Hepatocyte (in vitro differentiated cells): Measurements from ENCODE around the gene HYAL2. TPM values are rescaled to one million over a fixed set of nuclear protein-coding genes. Genes with fewer than 3 reads are reported as not detected.

Experiments
- DNase-seq: peaks from one replicate; pipeline ENCODE4 v3.0.0-alpha.2; 2016; ENCODE audit warnings: low spot score
- H2AFZ ChIP-seq: fragments of 200-600 bp; sonication (generic); 2 replicates; pipeline ENCODE4 v1.6.0; 2016; ENCODE audit warnings: antibody characterized with exemption, mild to moderate bottlenecking
- H3K27ac ChIP-seq: fragments of 200-600 bp; sonication (generic); 2 replicates; pipeline ENCODE4 v1.5.1; 2016; ENCODE audit warnings: mild to moderate bottlenecking
- H3K27me3 ChIP-seq: fragments of 200-600 bp; sonication (generic); 2 replicates; pipeline ENCODE4 v1.6.1; 2016
- H3K36me3 ChIP-seq: fragments of 200-600 bp; sonication (generic); replicated peaks from 2 replicates; pipeline ENCODE4 v1.5.1; 2016; ENCODE audit warnings: low read depth; ENCODE audit not compliant: insufficient read depth
- H3K4me1 ChIP-seq: fragments of 200-600 bp; sonication (generic); 2 replicates; pipeline ENCODE4 v1.5.1; 2016; ENCODE audit warnings: mild to moderate bottlenecking, moderate library complexity; ENCODE audit not compliant: insufficient read depth
- H3K4me2 ChIP-seq: fragments of 200-600 bp; sonication (generic); 2 replicates; pipeline ENCODE4 v1.6.0; 2016
- H3K4me3 ChIP-seq: fragments of 200-600 bp; sonication (generic); 2 replicates; pipeline ENCODE4 v1.5.1; 2016; ENCODE audit warnings: mild to moderate bottlenecking
- H3K79me2 ChIP-seq: fragments of 200-600 bp; sonication (generic); 2 replicates; pipeline ENCODE4 v1.6.0; 2017; ENCODE audit warnings: mild to moderate bottlenecking
- H3K9me2 ChIP-seq: fragments of 200-600 bp; sonication (generic); replicated peaks from 2 replicates; pipeline ENCODE4 v1.6.0; 2017; ENCODE audit warnings: mild to moderate bottlenecking; ENCODE audit not compliant: insufficient read depth
- H3K9me3 ChIP-seq: fragments of 200-600 bp; sonication (generic); 2 replicates; pipeline ENCODE4 v1.5.1; 2016; ENCODE audit warnings: low read depth, mild to moderate bottlenecking
- H4K20me1 ChIP-seq: fragments of 200-600 bp; sonication (generic); 2 replicates; pipeline ENCODE4 v1.6.0; 2016; ENCODE audit warnings: mild to moderate bottlenecking; ENCODE audit not compliant: insufficient read depth, poor library complexity, severe bottlenecking
- CTCF ChIP-seq: fragments of 200-600 bp; sonication (generic); IDR thresholded peaks from 2 replicates; pipeline ENCODE4 v1.5.1; 2016; ENCODE audit warnings: antibody characterized with exemption, mild to moderate bottlenecking; ENCODE audit not compliant: poor library complexity
- EZH2 ChIP-seq: fragments of 200-600 bp; sonication (generic); IDR thresholded peaks from 2 replicates; pipeline ENCODE4 v1.6.1; 2016; ENCODE audit warnings: antibody characterized with exemption, mild to moderate bottlenecking, borderline replicate concordance
- EZH2phosphoT487 ChIP-seq: fragments of 200-600 bp; sonication (generic); IDR thresholded peaks from one replicate; pipeline ENCODE4 v1.6.1; 2018; ENCODE audit warnings: antibody characterized with exemption, mild to moderate bottlenecking, low read depth, moderate library complexity; ENCODE audit not compliant: unreplicated experiment, severe bottlenecking
- WGBS: methylation state at CpG from one replicate; pipeline ENCODE4 v1.1.6; 2016; ENCODE audit warnings: low lambda C conversion rate; ENCODE audit errors: missing lambda C conversion rate; 5-methylcytosine and 5-hydroxymethylcytosine counted together
- polyA plus RNA-seq: library from polyadenylated mRNA; unstranded; fragments of >200 nt; fragmentation: Nextera tagmentation; extraction: Ambion mirVana; gene quantifications from 2 replicates; pipeline ENCODE4 v1.2.1, GENCODE V29; 2016
- total RNA-seq: library from RNA; depleted of rRNA; stranded (reverse); fragments of >200 nt; gene quantifications from 2 replicates; pipeline ENCODE4 v1.2.3, GENCODE V29; 2014

The HYAL2 gene
- total and polyA plus RNA-seq, 2 experiments from 2014 or later = 75.4 to 125 TPM

GRCh38 chr3:50318163-50318562 is 4.4 kb downstream of the HYAL2 start:
- no peaks in the 10 kb centered on the region for H3K9me3 ChIP-seq
- no peaks in the 10 kb centered on the region for H3K27me3 ChIP-seq
- H3K4me3 ChIP-seq = no peak overlapping the region
- 94% methylated on average over 10 of the region's 11 CpGs for WGBS
- H3K27ac ChIP-seq = peak overlapping the region; percentile 91
- DNase-seq = no peak
- H3K4me1 ChIP-seq = peaks cover 49% of the 10 kb centered on the region
- TF ChIP-seq EZH2phosphoT487 (no peak), CTCF (no peak)
- peaks cover 3% of the 10 kb centered on the region for H4K20me1 ChIP-seq
- no peak overlapping the region for H2AFZ ChIP-seq
- peak overlapping the region; percentile 97 for H3K4me2 ChIP-seq
- no peaks in the 10 kb centered on the region for H3K36me3 ChIP-seq
- H3K79me2 ChIP-seq = peaks cover 38% of the 10 kb centered on the region
- no peaks in the 10 kb centered on the region for H3K9me2 ChIP-seq

- no peak overlapping the region for H3K4me3 ChIP-seq
- H2AFZ ChIP-seq = no peak overlapping the region
- H3K4me2 ChIP-seq = peak overlapping the region; percentile 61
- H3K9me3 ChIP-seq = no peaks in the 10 kb centered on the region
- WGBS = 80% methylated on average over 6 of the region's 6 CpGs
- H3K4me1 ChIP-seq = peaks cover 43% of the 10 kb centered on the region
- DNase-seq = no peak
- H3K27ac ChIP-seq = peak overlapping the region; percentile 91
- peaks cover 38% of the 10 kb centered on the region for H3K79me2 ChIP-seq
- TF ChIP-seq CTCF (no peak), EZH2phosphoT487 (no peak), EZH2 (no peak)
- H4K20me1 ChIP-seq = peaks cover 3% of the 10 kb centered on the region
- H3K27me3 ChIP-seq = no peaks in the 10 kb centered on the region
- no peaks in the 10 kb centered on the region for H3K36me3 ChIP-seq
- H3K9me2 ChIP-seq = no peaks in the 10 kb centered on the region
Measured at GRCh38 chr3:50317300-50317699, 5.2 kb downstream of the HYAL2 start.

- peak; percentile 91 for DNase-seq
Measured at GRCh38 chr3:50316657-50317242, 5.8 kb downstream of the HYAL2 start.

More at GRCh38 chr3:50316657-50317242, 5.8 kb downstream of the HYAL2 start:
- no peak overlapping the region for H2AFZ ChIP-seq
- peak overlapping the region; percentile 91 for H3K27ac ChIP-seq
- no peaks in the 10 kb centered on the region for H3K27me3 ChIP-seq
- no peak overlapping the region for H3K4me3 ChIP-seq
- H3K36me3 ChIP-seq = no peaks in the 10 kb centered on the region
- no peaks in the 10 kb centered on the region for H3K9me3 ChIP-seq
- H3K4me2 ChIP-seq = peak overlapping the region; percentile 61
- peaks cover 38% of the 10 kb centered on the region for H3K79me2 ChIP-seq
- WGBS = 47% methylated on average over 9 of the region's 9 CpGs
- no peak for TF ChIP-seq EZH2
- no peak for TF ChIP-seq EZH2phosphoT487
- TF ChIP-seq CTCF = no peak
- peaks cover 37% of the 10 kb centered on the region for H3K4me1 ChIP-seq
- H3K9me2 ChIP-seq = no peaks in the 10 kb centered on the region
- peaks cover 3% of the 10 kb centered on the region for H4K20me1 ChIP-seq
